ENCODE data around the gene REELD1. TPM values are rescaled to one million over a fixed set of nuclear protein-coding genes. Genes with fewer than 3 reads are reported as not detected.

REELD1 gene
- total RNA-seq, 1 experiment from 2014 or later = not detected

- Histone ChIP-seq H2BK20ac (ENCODE audit: low read depth, low read length, poor library complexity, severe bottlenecking) (no peak overlapping the region), H2AK5ac (ENCODE audit: insufficient read length, low read length) (no peak overlapping the region), H3K14ac (ENCODE audit: insufficient read depth, low read length) (no peak overlapping the region), H2BK15ac (ENCODE audit: low read depth, low read length) (no peak overlapping the region), H3K4me1 (ENCODE audit: insufficient read depth, low read length) (no peaks in the 10 kb centered on the region), H2BK5ac (ENCODE audit: insufficient read length, low read length) (no peak overlapping the region), H2BK12ac (ENCODE audit: insufficient read length, low read depth, low read length) (no peak overlapping the region), H3K9me3 (ENCODE audit: control insufficient read depth, low read depth, low read length) (no peaks in the 10 kb centered on the region), H2BK120ac (ENCODE audit: low read depth, low read length, poor library complexity, severe bottlenecking) (no peak overlapping the region), H3K23me2 (ENCODE audit: insufficient read length, low read depth, low read length, poor library complexity, severe bottlenecking) (no peaks in the 10 kb centered on the region), H4K91ac (ENCODE audit: insufficient read length, low read depth, low read length) (no peak overlapping the region), H3K4ac (ENCODE audit: low read depth, low read length) (no peak overlapping the region), H3K23ac (ENCODE audit: insufficient read length, low read depth, low read length) (no peak overlapping the region), H4K8ac (replicated peaks; ENCODE audit: insufficient read length, low read depth, low read length) (no peak overlapping the region), H3K27me3 (ENCODE audit: insufficient read depth, low read length) (no peaks in the 10 kb centered on the region), H3K4me2 (ENCODE audit: insufficient read depth, insufficient read length, low read length) (no peak overlapping the region), H3K79me2 (ENCODE audit: insufficient read depth, low read length) (no peaks in the 10 kb centered on the region), H3K9ac (ENCODE audit: extremely low read depth, insufficient read length, low read length) (no peak overlapping the region), H3K18ac (ENCODE audit: insufficient read length, low read depth, low read length) (no peak overlapping the region), H2AFZ (ENCODE audit: low read length) (no peak overlapping the region), H3K56ac (ENCODE audit: insufficient read length, low read depth, low read length) (no peak overlapping the region), H4K5ac (ENCODE audit: insufficient read length, low read depth, low read length) (no peak overlapping the region), H3K27ac (ENCODE audit: insufficient read length, low read depth, low read length) (no peak overlapping the region), H3T11ph (ENCODE audit: low read length) (no peak overlapping the region), H3K79me1 (ENCODE audit: insufficient read depth, low read depth, low read length, poor library complexity, severe bottlenecking) (no peaks in the 10 kb centered on the region), H4K20me1 (ENCODE audit: control insufficient read depth, insufficient read depth, insufficient read length) (no peaks in the 10 kb centered on the region)
- H3K36me3 Mint-ChIP-seq (ENCODE audit: insufficient read depth in 1 of 3, low read depth in 3 of 3) = no peaks in the 10 kb centered on the region
- TF ChIP-seq, protein P1, sequence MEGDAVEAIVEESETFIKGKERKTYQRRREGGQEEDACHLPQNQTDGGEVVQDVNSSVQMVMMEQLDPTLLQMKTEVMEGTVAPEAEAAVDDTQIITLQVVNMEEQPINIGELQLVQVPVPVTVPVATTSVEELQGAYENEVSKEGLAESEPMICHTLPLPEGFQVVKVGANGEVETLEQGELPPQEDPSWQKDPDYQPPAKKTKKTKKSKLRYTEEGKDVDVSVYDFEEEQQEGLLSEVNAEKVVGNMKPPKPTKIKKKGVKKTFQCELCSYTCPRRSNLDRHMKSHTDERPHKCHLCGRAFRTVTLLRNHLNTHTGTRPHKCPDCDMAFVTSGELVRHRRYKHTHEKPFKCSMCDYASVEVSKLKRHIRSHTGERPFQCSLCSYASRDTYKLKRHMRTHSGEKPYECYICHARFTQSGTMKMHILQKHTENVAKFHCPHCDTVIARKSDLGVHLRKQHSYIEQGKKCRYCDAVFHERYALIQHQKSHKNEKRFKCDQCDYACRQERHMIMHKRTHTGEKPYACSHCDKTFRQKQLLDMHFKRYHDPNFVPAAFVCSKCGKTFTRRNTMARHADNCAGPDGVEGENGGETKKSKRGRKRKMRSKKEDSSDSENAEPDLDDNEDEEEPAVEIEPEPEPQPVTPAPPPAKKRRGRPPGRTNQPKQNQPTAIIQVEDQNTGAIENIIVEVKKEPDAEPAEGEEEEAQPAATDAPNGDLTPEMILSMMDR (conservative IDR thresholded peaks at IDR 0.05) = no peak
- no peaks in the 10 kb centered on the region for H3K9me3 Mint-ChIP-seq
- no CpG with 5 or more reads among the region's 1 CpG for WGBS (ENCODE audit: extremely low coverage, insufficient read length, low lambda C conversion rate)
- no peak for DNase-seq
- H3K4me1 Mint-ChIP-seq = no peaks in the 10 kb centered on the region
- no peak overlapping the region for H3K27ac Mint-ChIP-seq
- no peaks in the 10 kb centered on the region for H3K27me3 Mint-ChIP-seq (ENCODE audit: low read depth)
- no peak overlapping the region for H3K4me3 Mint-ChIP-seq
These were observed 41.1 kb downstream of the REELD1 start for GRCh38 chr4:146255463-146255862.

Data from H9 (cell line).